HG03432 (cell line): ENCODE results near the gene RNF223.
"Not testable (repeated sequence)": the region's sequence is repeated elsewhere in the genome, so short reads cannot be mapped to it uniquely, and the experiment has no call there.

Source experiments
- ATAC-seq: cut with Tn5 transposase; IDR thresholded peaks from one replicate; pipeline ENCODE4 v1.9.1; 2021; ENCODE audit warnings: mild to moderate bottlenecking, moderate library complexity; ENCODE audit not compliant: unreplicated experiment

Gene RNF223

GRCh38 chr1:1061682-1062345, 12.3 kb downstream of the RNF223 start:
- no peak for ATAC-seq

- no peak for ATAC-seq
These were observed 13.7 kb downstream of the RNF223 start for GRCh38 chr1:1060281-1061000.

- ATAC-seq: peak; percentile 62
These were observed 14.4 kb downstream of the RNF223 start for GRCh38 chr1:1059494-1060280.

- ATAC-seq: peak; percentile 29
These were observed 15.1 kb downstream of the RNF223 start for GRCh38 chr1:1058921-1059493.

- no peak for ATAC-seq
These were observed 15.8 kb downstream of the RNF223 start for GRCh38 chr1:1058088-1058905.

- not testable (repeated sequence) for ATAC-seq
These were observed 16.4 kb downstream of the RNF223 start for GRCh38 chr1:1057769-1058087.

GRCh38 chr1:1055841-1056736, 18.0 kb downstream of the RNF223 start:
- no peak for ATAC-seq

GRCh38 chr1:1054971-1055370, 19.1 kb downstream of the RNF223 start:
- no peak for ATAC-seq

GRCh38 chr1:1054099-1054700, 19.9 kb downstream of the RNF223 start:
- no peak for ATAC-seq

GRCh38 chr1:1053682-1054081, 20.4 kb downstream of the RNF223 start:
- no peak for ATAC-seq

- no peak for ATAC-seq
These were observed 21.1 kb downstream of the RNF223 start for GRCh38 chr1:1053022-1053421.

- ATAC-seq: no peak
These were observed 21.9 kb downstream of the RNF223 start for GRCh38 chr1:1052003-1052840.

- no peak for ATAC-seq
These were observed 22.8 kb downstream of the RNF223 start for GRCh38 chr1:1051127-1051810.

- ATAC-seq: no peak
These were observed 23.5 kb downstream of the RNF223 start for GRCh38 chr1:1050577-1051052.

GRCh38 chr1:1049318-1050165, 24.6 kb downstream of the RNF223 start:
- no peak for ATAC-seq

- no peak for ATAC-seq
These were observed 25.3 kb downstream of the RNF223 start for GRCh38 chr1:1048765-1049164.

- ATAC-seq: no peak
These were observed 26.1 kb downstream of the RNF223 start for GRCh38 chr1:1047963-1048362.
